Nucleus accumbens (tissue), 56 donors: Measurements from ENCODE around the gene CRYBB3.
"Not testable (repeated sequence)": the region's sequence is repeated elsewhere in the genome, so short reads cannot be mapped to it uniquely, and the experiment has no call there.

ENCODE experiments used
- DNase-seq, 56 donors: peaks; one replicate each; lab custom pipeline; 2025; lab: John Stamatoyannopoulos, UW

CRYBB3 gene

DNA sequence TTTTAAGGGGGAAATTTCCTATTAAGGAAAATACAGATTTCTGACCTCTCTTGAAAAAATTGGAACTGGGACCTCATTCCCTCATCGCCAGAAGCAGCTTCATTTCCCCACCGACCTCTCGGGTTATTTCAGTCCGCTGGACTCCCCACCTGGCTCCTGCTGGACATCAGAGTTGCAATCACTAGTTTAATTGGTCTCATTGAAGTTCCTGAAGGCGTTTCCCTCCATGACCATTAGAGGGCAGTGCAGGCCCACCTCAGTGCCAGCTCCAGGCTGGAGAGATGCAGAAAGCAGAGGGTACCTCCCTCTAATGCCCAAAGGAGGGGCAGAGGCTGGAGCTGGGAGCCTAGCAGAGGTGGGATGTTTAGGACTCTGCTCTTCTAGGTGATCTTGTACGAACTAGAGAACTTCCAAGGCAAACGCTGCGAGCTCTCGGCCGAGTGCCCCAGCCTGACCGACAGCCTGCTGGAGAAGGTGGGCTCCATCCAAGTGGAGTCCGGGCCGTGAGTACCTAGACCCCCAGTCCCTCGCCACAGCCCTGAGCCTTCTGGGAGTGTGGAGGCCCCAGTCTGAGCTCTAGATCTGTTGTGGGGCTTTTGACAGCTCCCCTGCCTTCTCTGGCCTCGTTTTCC lies 2.7 kb downstream of the CRYBB3 start:
- DNase-seq = peak in 39 of 56 donors; percentile 1 to 71 (median 13)

DNA sequence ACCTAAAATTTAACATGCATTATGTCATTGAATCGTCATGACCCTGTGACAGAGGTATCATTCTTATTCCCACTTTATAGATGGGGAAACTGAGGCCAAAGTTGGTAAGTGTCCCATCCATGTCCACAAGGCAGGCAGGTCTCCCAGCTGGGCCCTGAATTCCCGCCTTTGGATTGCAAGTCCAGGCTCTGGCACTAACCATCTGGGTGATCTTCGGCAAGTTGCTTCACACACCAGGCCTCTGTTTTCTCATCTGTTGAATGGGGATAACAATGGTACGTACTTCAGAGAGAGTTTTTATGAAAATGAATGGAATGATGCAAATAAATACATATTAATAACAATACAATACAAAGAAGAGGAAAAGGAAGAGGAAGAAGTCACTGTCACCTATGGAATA lies 3.4 kb downstream of the CRYBB3 start:
- no peak for DNase-seq

GRCh38 chr22:25204547-25204946 lies 4.9 kb downstream of the CRYBB3 start:
- DNase-seq = not testable (repeated sequence)

- no peak for DNase-seq
Measured at GRCh38 chr22:25205847-25206246, 6.2 kb downstream of the CRYBB3 start.

DNA sequence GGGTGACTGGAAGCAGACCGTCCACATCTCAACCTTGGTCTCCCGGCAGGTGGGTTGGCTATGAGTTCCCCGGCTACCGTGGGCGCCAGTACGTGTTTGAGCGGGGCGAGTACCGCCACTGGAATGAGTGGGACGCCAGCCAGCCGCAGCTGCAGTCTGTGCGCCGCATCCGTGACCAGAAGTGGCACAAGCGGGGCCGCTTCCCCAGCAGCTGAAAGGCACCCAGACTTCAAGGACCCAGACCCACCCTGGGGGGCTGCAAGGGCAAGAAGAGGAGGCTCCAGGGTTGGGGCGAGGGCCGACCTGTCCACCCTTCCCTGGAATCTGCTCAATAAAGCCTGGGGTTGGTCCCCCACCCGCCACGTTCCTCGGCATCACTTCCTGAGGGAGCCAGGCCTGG lies 7.3 kb downstream of the CRYBB3 start:
- no peak for DNase-seq

- DNase-seq = no peak
Measured at GRCh38 chr22:25207553-25208157, 8.0 kb downstream of the CRYBB3 start.

DNA sequence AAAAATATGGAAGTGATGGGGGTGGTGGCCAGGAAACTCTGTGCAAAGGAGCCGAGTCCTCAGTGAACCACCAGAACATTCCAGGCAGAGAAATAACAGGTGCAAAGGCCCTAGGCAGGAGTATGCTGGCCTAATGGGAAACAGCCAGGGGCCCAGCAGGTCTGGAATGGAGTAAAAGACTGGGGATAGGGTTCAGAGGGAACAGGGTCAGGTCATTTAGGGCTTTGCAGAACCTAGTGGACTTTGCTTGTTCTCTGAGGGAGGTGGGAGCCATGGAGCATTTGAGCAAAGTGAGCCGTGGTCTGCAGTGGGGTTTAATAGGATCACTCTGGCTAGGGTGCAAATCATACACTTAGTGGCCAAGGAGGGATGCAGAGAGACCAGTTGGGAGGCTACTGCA lies 8.7 kb downstream of the CRYBB3 start:
- DNase-seq = no peak

DNA sequence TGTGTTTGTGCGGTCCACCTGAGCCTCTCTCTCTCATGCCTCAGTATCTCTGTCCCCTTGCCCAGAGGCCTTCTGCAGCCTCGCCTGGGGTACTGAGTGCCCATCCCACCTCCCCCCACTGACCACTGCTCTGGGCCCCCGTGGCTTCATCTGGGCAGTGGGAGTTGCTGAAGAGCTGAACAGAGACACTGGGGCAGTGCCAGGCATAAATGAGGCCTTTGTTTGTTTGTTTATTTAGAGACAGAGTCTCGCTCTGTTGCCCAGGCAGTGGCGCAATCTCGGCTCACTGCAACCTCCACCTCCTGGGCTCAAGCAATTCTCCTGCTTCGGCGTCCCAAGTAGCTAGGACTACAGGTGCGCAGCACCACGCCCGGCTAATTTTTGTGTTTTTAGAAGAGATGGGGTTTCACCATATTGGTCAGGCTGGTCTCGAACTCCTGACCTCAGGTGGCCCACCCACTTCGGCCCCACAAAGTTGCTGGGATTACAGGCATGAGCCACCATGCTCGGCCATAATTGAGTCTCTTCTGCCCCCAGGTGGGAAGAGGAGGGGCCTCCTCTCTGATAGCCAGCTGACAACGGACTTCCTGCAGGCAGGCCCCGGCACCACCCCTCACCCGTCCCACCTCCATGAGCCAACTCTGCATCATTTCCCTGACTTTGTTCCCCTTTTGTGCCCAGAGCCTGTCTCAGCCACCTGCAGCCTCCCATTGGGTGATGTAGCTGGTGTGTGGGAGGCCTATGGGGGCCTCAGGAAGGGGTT lies 9.3 kb downstream of the CRYBB3 start:
- no peak for DNase-seq

GRCh38 chr22:25210793-25211192 lies 11.1 kb downstream of the CRYBB3 start:
- DNase-seq = no peak

- DNase-seq = no peak
Measured at GRCh38 chr22:25212337-25212736, 12.7 kb downstream of the CRYBB3 start.

DNA sequence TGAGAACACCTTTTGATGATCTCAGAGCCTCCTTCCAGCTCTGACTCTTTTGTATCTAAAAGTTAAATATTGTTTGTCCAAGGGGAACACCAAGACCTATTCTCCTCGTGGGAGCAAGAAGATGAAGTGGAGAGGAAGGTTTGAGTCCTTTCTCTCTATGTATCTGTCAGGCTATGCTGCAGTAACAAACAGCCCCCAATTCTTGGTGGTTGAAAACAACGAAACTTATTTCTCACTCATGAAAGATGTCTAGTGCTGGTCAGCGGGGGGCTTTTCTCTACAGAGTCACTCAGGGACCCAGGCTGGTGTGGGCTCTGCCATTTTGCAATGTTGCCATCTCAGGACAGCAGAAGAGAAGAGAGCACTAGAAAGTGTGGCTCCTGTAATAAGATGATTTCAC lies 13.6 kb downstream of the CRYBB3 start:
- DNase-seq = no peak

DNA sequence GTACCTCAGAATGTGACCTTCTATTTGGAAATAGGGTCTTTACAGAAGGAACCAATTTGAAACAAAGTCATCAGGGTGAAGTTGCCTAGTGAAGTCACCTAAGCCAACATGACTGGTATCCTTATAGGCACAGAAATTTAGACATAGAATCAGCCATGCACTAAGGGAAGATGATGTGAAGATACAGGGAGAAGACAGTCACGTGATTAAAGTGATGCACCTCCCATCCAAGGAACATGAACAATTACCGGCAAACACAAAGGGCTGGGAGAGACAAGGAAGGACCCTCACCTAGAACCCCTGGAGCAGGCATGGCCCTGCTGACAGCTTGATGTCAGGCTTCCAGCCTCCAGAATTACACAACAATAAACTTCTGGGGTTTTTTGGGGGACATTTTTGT lies 16.6 kb downstream of the CRYBB3 start:
- DNase-seq = no peak

DNA sequence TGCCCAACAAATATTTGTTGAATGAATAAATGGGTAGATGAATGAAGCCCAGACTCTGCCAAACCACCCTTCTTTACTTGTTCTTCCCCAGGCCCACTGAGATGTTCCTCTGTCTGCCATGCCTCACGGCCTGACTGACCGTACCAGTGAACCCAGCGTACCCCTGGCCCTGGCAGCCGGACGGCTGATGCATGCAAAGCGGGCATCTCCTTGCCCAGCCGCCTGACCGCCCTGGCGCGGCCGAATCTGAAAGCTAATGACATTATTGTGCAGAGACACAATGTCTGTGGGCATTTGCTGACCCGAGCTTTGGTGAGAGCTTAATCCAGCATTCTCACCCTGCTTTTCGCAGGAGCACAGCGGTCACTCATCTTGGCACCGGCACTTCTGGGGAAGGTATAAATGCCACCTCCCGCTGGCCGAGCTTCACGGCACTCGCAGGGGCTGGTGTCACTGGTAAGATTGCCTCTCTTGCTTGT lies 19.6 kb downstream of the CRYBB3 start, which contains the start of gene CRYBB2:
Gene CRYBB2, plus strand, starts transcription at position 429 of the 479 bp plus-strand sequence. CDS start 1,791 bp downstream, outside the sequence.
- peak in 6 of 56 donors; percentile 1 to 12 (median 6) for DNase-seq

- DNase-seq = peak in 3 of 56 donors; percentile 0 to 12 (median 2)
Measured at GRCh38 chr22:25219948-25220442, 20.3 kb downstream of the CRYBB3 start.

- no peak for DNase-seq
Measured at GRCh38 chr22:25221790-25222189, 22.1 kb downstream of the CRYBB3 start.

DNA sequence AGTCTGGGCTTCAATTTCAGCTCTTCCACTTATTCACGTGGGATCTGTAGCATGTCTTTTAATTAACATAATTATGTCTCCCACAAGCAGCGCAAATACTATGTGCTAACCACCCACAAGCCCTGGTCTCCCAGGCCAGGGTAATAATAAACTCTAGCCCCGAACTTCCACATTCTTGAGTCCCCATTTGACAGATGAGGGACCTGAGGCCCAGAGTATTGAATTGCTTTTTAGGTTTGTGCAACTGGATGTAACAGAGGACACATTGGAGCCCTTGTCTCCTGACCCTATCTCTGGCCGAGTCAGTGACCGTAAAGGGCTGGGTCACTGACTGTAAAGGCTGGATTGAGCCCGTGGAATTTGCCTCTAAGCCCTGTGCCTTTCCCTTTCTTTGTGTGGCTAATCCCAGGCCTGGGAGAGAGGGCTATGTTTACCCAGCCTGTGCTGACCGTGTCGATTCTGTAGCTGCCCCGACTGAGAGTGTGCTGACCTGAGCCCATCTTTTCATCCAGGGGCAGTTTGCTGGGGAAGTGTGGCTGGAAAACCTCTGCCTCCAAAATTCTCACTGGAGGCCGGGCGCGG lies 23.7 kb downstream of the CRYBB3 start:
- DNase-seq = no peak

- DNase-seq = no peak
Measured at GRCh38 chr22:25228822-25229221, 29.2 kb downstream of the CRYBB3 start.

DNA sequence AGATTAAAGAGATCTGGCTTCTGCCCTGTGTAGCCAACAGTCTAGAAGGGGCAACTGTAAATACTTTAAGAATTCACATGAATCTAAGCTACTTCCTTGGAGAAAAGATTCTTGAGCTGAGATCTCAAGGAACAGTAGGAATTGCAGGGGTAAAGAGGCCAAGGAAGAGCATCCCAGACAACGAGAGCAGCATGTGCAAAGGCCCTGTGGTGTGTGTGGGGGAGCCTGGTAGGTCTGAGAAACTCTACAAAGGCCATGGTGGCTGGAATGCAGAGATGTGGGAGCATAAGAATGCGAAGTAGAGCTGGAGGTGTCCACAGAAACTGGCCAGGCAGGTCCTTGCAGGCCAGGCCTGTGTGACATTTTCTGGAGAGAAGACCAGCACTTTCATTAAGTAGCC lies 31.1 kb downstream of the CRYBB3 start:
- DNase-seq = not testable (repeated sequence)

GRCh38 chr22:25232301-25232700 lies 32.6 kb downstream of the CRYBB3 start:
- DNase-seq = no peak

DNA sequence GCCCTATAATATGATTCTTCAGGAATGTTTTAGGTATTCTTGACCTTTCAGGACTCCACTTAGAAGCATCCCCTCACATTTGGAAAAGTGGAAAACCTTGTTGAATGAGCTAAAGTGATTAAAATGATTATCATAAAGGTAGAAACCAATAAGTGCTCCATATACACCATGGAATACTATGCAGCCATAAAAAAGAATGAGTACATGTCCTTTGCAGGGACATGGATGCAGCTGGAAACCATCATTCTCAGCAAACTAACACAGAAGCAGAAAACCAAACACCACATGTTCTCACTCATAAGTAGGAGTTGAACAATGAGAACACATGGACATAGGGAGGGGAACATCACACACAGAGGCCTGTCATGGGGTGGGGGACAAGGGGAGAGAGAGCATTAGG lies 34.0 kb downstream of the CRYBB3 start:
- not testable (repeated sequence) for DNase-seq
